T-helper 22 cell (primary cell): ENCODE measurements around the gene SLC35A3.
"Not testable (repeated sequence)": the region's sequence is repeated elsewhere in the genome, so short reads cannot be mapped to it uniquely, and the experiment has no call there.

Experiments
- DNase-seq: peaks from one replicate; pipeline ENCODE4 v3.0.0-alpha.2; 2020; ENCODE audit warnings: low read depth

The SLC35A3 gene

GRCh38 chr1:99969729-99970621 is at the start of gene SLC35A3:
TSS of gene SLC35A3 (plus strand) at chr1:99969996. CDS start at chr1:99993555, 23,559 bp downstream.
- DNase-seq, result peak; percentile 60

- no peak for DNase-seq
These were observed 35.0 kb upstream of the SLC35A3 start for GRCh38 chr1:99934801-99935200.

- no peak for DNase-seq
These were observed 34.3 kb upstream of the SLC35A3 start for GRCh38 chr1:99935534-99935933.

- DNase-seq, result no peak
These were observed 33.7 kb upstream of the SLC35A3 start for GRCh38 chr1:99936071-99936470.

- no peak for DNase-seq
These were observed 27.1 kb upstream of the SLC35A3 start for GRCh38 chr1:99942723-99943122.

GRCh38 chr1:99943223-99943794 is 26.5 kb upstream of the SLC35A3 start:
- no peak for DNase-seq

- DNase-seq, result no peak
These were observed 25.6 kb upstream of the SLC35A3 start for GRCh38 chr1:99944192-99944591.

GRCh38 chr1:99945174-99945573 is 24.6 kb upstream of the SLC35A3 start:
- no peak for DNase-seq

GRCh38 chr1:99950486-99950885 is 19.3 kb upstream of the SLC35A3 start:
- DNase-seq, result no peak

- no peak for DNase-seq
These were observed 17.3 kb upstream of the SLC35A3 start for GRCh38 chr1:99952522-99952921.

- DNase-seq, result no peak
These were observed 14.4 kb upstream of the SLC35A3 start for GRCh38 chr1:99955375-99955774.

- no peak for DNase-seq
These were observed 13.0 kb upstream of the SLC35A3 start for GRCh38 chr1:99956755-99957154.

- DNase-seq, result no peak
These were observed 12.0 kb upstream of the SLC35A3 start for GRCh38 chr1:99957818-99958217.

- DNase-seq, result not testable (repeated sequence)
These were observed 10.5 kb upstream of the SLC35A3 start for GRCh38 chr1:99959189-99959705.

GRCh38 chr1:99960260-99960659 is 9.5 kb upstream of the SLC35A3 start:
- not testable (repeated sequence) for DNase-seq

GRCh38 chr1:99963041-99963795 is 6.6 kb upstream of the SLC35A3 start:
- DNase-seq, result no peak

- DNase-seq, result no peak
These were observed 5.0 kb upstream of the SLC35A3 start for GRCh38 chr1:99964806-99965205.

- DNase-seq, result no peak
These were observed 4.0 kb upstream of the SLC35A3 start for GRCh38 chr1:99965646-99966375.

- DNase-seq, result no peak
These were observed 1.6 kb upstream of the SLC35A3 start for GRCh38 chr1:99968214-99968613.

GRCh38 chr1:99969260-99969728 is 502 bp upstream of the SLC35A3 start:
- no peak for DNase-seq

GRCh38 chr1:99970713-99971255 is 988 bp downstream of the SLC35A3 start:
- no peak for DNase-seq
